H9 (cell line): ENCODE results near the gene OR2Z1. TPM values are rescaled to one million over a fixed set of nuclear protein-coding genes. Genes with fewer than 3 reads are reported as not detected.

Experiments
- DNase-seq: peaks from one replicate; pipeline ENCODE4 v3.0.0-alpha.2; 2017
- H2AFZ ChIP-seq: one replicate; pipeline ENCODE4 v1.6.1; 2013; ENCODE audit warnings: mild to moderate bottlenecking, low read length, control low read depth, moderate library complexity
- H2AK5ac ChIP-seq: 2 replicates; pipeline ENCODE4 v1.6.1; 2013; ENCODE audit warnings: low read length, control low read depth, mixed read lengths; ENCODE audit not compliant: insufficient read length
- H2BK120ac ChIP-seq: one replicate; pipeline ENCODE4 v1.6.1; 2013; ENCODE audit warnings: low read depth, mild to moderate bottlenecking, low read length, control low read depth, inconsistent platforms; ENCODE audit not compliant: poor library complexity, severe bottlenecking
- H2BK12ac ChIP-seq: 2 replicates; pipeline ENCODE4 v1.6.1; 2013; ENCODE audit warnings: low read length, control low read depth, mixed read lengths, low read depth; ENCODE audit not compliant: insufficient read length
- H2BK15ac ChIP-seq: 2 replicates; pipeline ENCODE4 v1.6.1; 2013; ENCODE audit warnings: low read depth, low read length, control low read depth
- H2BK20ac ChIP-seq: one replicate; pipeline ENCODE4 v1.6.1; 2013; ENCODE audit warnings: low read depth, mild to moderate bottlenecking, low read length, control low read depth, inconsistent platforms; ENCODE audit not compliant: poor library complexity, severe bottlenecking
- H2BK5ac ChIP-seq: 2 replicates; pipeline ENCODE4 v1.6.1; 2013; ENCODE audit warnings: low read length, control low read depth, mixed read lengths; ENCODE audit not compliant: insufficient read length
- H3K14ac ChIP-seq: 2 replicates; pipeline ENCODE4 v1.6.1; 2013; ENCODE audit warnings: low read length, control low read depth; ENCODE audit not compliant: insufficient read depth
- H3K18ac ChIP-seq: 2 replicates; pipeline ENCODE4 v1.6.1; 2013; ENCODE audit warnings: low read depth, mild to moderate bottlenecking, mixed read lengths, low read length, control low read depth; ENCODE audit not compliant: insufficient read length
- H3K23ac ChIP-seq: 2 replicates; pipeline ENCODE4 v1.6.1; 2013; ENCODE audit warnings: low read length, control low read depth, mixed read lengths, low read depth; ENCODE audit not compliant: insufficient read length
- H3K23me2 ChIP-seq: 2 replicates; pipeline ENCODE4 v1.6.1; 2013; ENCODE audit warnings: low read depth, mild to moderate bottlenecking, mixed read lengths, low read length, control low read depth; ENCODE audit not compliant: insufficient read length, poor library complexity, severe bottlenecking
- H3K27ac ChIP-seq: 2 replicates; pipeline ENCODE4 v1.5.1; 2013; ENCODE audit warnings: low read length, control low read depth, mixed read lengths, low read depth; ENCODE audit not compliant: insufficient read length
- H3K27me3 ChIP-seq: 2 replicates; pipeline ENCODE4 v1.6.1; 2013; ENCODE audit warnings: low read length, control low read depth, inconsistent platforms; ENCODE audit not compliant: insufficient read depth
- H3K4ac ChIP-seq: 2 replicates; pipeline ENCODE4 v1.6.1; 2013; ENCODE audit warnings: low read depth, mild to moderate bottlenecking, control low read depth, inconsistent platforms, low read length, moderate library complexity
- H3K4me1 ChIP-seq: 2 replicates; pipeline ENCODE4 v1.6.1; 2013; ENCODE audit warnings: low read length, control low read depth, inconsistent platforms; ENCODE audit not compliant: insufficient read depth
- H3K4me2 ChIP-seq: 2 replicates; pipeline ENCODE4 v1.6.1; 2013; ENCODE audit warnings: low read length, control low read depth, mixed read lengths; ENCODE audit not compliant: insufficient read length, insufficient read depth
- H3K56ac ChIP-seq: 2 replicates; pipeline ENCODE4 v1.6.1; 2013; ENCODE audit warnings: low read depth, mild to moderate bottlenecking, mixed read lengths, low read length, control low read depth; ENCODE audit not compliant: insufficient read length
- H3K79me1 ChIP-seq: 2 replicates; pipeline ENCODE4 v1.6.1; 2013; ENCODE audit warnings: low read depth, mild to moderate bottlenecking, moderate library complexity, low read length, control low read depth, inconsistent platforms; ENCODE audit not compliant: insufficient read depth, poor library complexity, severe bottlenecking
- H3K79me2 ChIP-seq: 2 replicates; pipeline ENCODE4 v1.6.1; 2013; ENCODE audit warnings: low read length, control low read depth, inconsistent platforms; ENCODE audit not compliant: insufficient read depth
- H3K9ac ChIP-seq: 2 replicates; pipeline ENCODE4 v1.6.1; 2013; ENCODE audit warnings: low read length, control low read depth, mixed read lengths; ENCODE audit not compliant: insufficient read length; ENCODE audit errors: extremely low read depth
- H3K9me3 ChIP-seq: one replicate; pipeline ENCODE4 v1.6.1; 2013; ENCODE audit warnings: low read depth, low read length, inconsistent platforms; ENCODE audit not compliant: control insufficient read depth
- H3T11ph ChIP-seq: one replicate; pipeline ENCODE4 v1.6.1; 2013; ENCODE audit warnings: mild to moderate bottlenecking, low read length, control low read depth, inconsistent platforms
- H4K20me1 ChIP-seq: one replicate; pipeline ENCODE4 v1.6.1; 2013; ENCODE audit not compliant: control insufficient read depth, insufficient read length, insufficient read depth
- H4K5ac ChIP-seq: 2 replicates; pipeline ENCODE4 v1.6.1; 2013; ENCODE audit warnings: low read depth, mild to moderate bottlenecking, mixed read lengths, low read length, control low read depth; ENCODE audit not compliant: insufficient read length
- H4K8ac ChIP-seq: replicated peaks from 2 replicates; pipeline ENCODE4 v1.6.1; 2013; ENCODE audit warnings: low read length, control low read depth, mixed read lengths, low read depth; ENCODE audit not compliant: insufficient read length
- H4K91ac ChIP-seq: 2 replicates; pipeline ENCODE4 v1.6.1; 2013; ENCODE audit warnings: low read depth, mild to moderate bottlenecking, moderate library complexity, mixed read lengths, low read length, control low read depth; ENCODE audit not compliant: insufficient read length
- H3K27ac Mint-ChIP-seq, 3 experiments: 2 replicates in 2 of 3; 3 replicates in 1 of 3; pipeline ENCODE4 v1.8.0; 2020 to 2021; ENCODE audit warnings: mixed read lengths in 3 of 3, mild to moderate bottlenecking in 1 of 3, moderate library complexity in 1 of 3
- H3K27me3 Mint-ChIP-seq: 2 replicates; pipeline ENCODE4 v1.8.0; 2021; ENCODE audit warnings: low read depth, mild to moderate bottlenecking, moderate library complexity, mixed read lengths
- H3K36me3 Mint-ChIP-seq, 3 experiments: 2 replicates in 2 of 3; 3 replicates in 1 of 3; pipeline ENCODE4 v1.8.0; 2020 to 2021; ENCODE audit warnings: low read depth in 3 of 3, mixed read lengths in 3 of 3; ENCODE audit not compliant: insufficient read depth in 1 of 3
- H3K4me1 Mint-ChIP-seq, 2 experiments: 2 replicates each; pipeline ENCODE4 v1.8.0; 2020; ENCODE audit warnings: mixed read lengths in 2 of 2
- H3K4me3 Mint-ChIP-seq, 2 experiments: 2 replicates in 1 of 2; 3 replicates in 1 of 2; pipeline ENCODE4 v1.8.0; 2020 to 2021; ENCODE audit warnings: mild to moderate bottlenecking in 2 of 2, mixed read lengths in 2 of 2, moderate library complexity in 1 of 2
- H3K9me3 Mint-ChIP-seq, 2 experiments: 2 replicates in 1 of 2; 3 replicates in 1 of 2; pipeline ENCODE4 v1.8.0; 2020; ENCODE audit warnings: mild to moderate bottlenecking in 2 of 2, mixed read lengths in 2 of 2, moderate library complexity in 1 of 2
- total RNA-seq: library from RNA; stranded (reverse); gene quantifications from 2 replicates; pipeline ENCODE4 v1.2.1, GENCODE V29; 2021
- TF ChIP-seq, protein P1 (sequence below): fragments of 200-600 bp; sonication (generic); conservative IDR thresholded peaks from 3 replicates; pipeline ENCODE4 v1.8.0; 2021; ENCODE audit warnings: antibody characterized with exemption, mild to moderate bottlenecking

The OR2Z1 gene
- total RNA-seq, 1 experiment from 2014 or later: not detected

DNA sequence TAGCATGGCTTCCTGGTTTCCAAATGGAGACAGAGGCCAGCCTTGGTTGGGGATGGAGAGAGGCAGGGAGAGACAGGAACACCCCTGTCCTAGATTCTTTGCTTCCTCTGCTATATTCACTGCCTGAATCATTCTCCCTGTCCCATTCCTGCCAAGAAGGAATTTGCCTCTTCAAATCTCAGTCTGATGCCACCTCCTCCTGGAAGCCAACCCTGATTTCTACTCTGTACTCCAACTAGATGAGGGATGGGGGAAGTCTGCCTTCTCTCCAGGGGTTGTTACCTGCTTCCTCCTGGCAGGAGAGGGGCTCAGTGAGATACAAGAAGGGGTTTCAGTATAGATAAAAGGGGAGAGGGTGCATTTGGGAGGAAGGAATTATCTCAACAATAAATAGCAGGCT lies 21.5 kb upstream of the OR2Z1 start:
- Histone ChIP-seq H3K27ac (no peak overlapping the region), H2AFZ (no peak overlapping the region), H3K9me3 (no peaks in the 10 kb centered on the region), H2BK5ac (no peak overlapping the region), H2BK120ac (no peak overlapping the region), H4K8ac (no peak overlapping the region), H2AK5ac (no peak overlapping the region), H3K4ac (no peak overlapping the region), H3K4me1 (no peaks in the 10 kb centered on the region), H3K18ac (no peak overlapping the region), H3K23ac (no peak overlapping the region), H3K4me2 (no peak overlapping the region), H3K27me3 (no peaks in the 10 kb centered on the region; the same call in 1 of the 2 replicates), H3K56ac (no peak overlapping the region), H2BK12ac (no peak overlapping the region), H3K9ac (no peak overlapping the region), H2BK15ac (no peak overlapping the region), H3K23me2 (no peaks in the 10 kb centered on the region), H4K20me1 (no peaks in the 10 kb centered on the region), H3K79me2 (no peaks in the 10 kb centered on the region), H4K91ac (no peak overlapping the region), H4K5ac (no peak overlapping the region), H3K79me1 (no peaks in the 10 kb centered on the region), H3T11ph (no peak overlapping the region), H3K14ac (no peak overlapping the region), H2BK20ac (no peak overlapping the region)
- no peak overlapping the region for H3K4me3 Mint-ChIP-seq
- peaks cover 44% of the 10 kb centered on the region for H3K27me3 Mint-ChIP-seq
- TF ChIP-seq, protein P1, sequence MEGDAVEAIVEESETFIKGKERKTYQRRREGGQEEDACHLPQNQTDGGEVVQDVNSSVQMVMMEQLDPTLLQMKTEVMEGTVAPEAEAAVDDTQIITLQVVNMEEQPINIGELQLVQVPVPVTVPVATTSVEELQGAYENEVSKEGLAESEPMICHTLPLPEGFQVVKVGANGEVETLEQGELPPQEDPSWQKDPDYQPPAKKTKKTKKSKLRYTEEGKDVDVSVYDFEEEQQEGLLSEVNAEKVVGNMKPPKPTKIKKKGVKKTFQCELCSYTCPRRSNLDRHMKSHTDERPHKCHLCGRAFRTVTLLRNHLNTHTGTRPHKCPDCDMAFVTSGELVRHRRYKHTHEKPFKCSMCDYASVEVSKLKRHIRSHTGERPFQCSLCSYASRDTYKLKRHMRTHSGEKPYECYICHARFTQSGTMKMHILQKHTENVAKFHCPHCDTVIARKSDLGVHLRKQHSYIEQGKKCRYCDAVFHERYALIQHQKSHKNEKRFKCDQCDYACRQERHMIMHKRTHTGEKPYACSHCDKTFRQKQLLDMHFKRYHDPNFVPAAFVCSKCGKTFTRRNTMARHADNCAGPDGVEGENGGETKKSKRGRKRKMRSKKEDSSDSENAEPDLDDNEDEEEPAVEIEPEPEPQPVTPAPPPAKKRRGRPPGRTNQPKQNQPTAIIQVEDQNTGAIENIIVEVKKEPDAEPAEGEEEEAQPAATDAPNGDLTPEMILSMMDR: no peak
- H3K4me1 Mint-ChIP-seq: peaks cover 0 to 3% of the 10 kb centered on the region in 2 experiments; a peak in 2 of 4 replicates
- no peaks in the 10 kb centered on the region for H3K36me3 Mint-ChIP-seq
- no peak for DNase-seq
- peaks cover 0 to 64% of the 10 kb centered on the region in 2 experiments; a peak in 3 of 5 replicates for H3K9me3 Mint-ChIP-seq
- no peak overlapping the region; a peak in 1 of 7 replicates for H3K27ac Mint-ChIP-seq
